Lung (tissue), 12 donors: ENCODE measurements around the gene TMEM185B. TPM values are rescaled to one million over a fixed set of nuclear protein-coding genes. Genes with fewer than 3 reads are reported as not detected.

Experiments used
- ATAC-seq: fragments of 200-7000 bp; cut with Tn5 transposase; one replicate; pipeline ENCODE4 v1.9.1; 2020; ENCODE audit warnings: moderate number of reproducible peaks; ENCODE audit not compliant: insufficient read depth, low FRiP score
- DNase-seq, 3 donors: peaks; one replicate each; pipeline ENCODE4 v3.0.0-alpha.2; 2013 to 2017
- H3K27ac ChIP-seq, 2 donors: one replicate each; pipeline ENCODE4 v1.5.1; 2013; ENCODE audit warnings: mild to moderate bottlenecking in 2 of 2, moderate library complexity in 2 of 2, control low read depth in 1 of 2, inconsistent platforms in 1 of 2, low read depth in 1 of 2, low read length in 1 of 2
- H3K27me3 ChIP-seq, 3 donors: one replicate each; pipeline ENCODE4 v1.5.1; 2013; ENCODE audit warnings: low read length in 2 of 3; ENCODE audit not compliant: control insufficient read depth in 3 of 3, insufficient read depth in 3 of 3
- H3K36me3 ChIP-seq, 4 donors: one replicate each; pipeline ENCODE4 v1.5.1; 2013; ENCODE audit warnings: low read length in 4 of 4, mild to moderate bottlenecking in 1 of 4, moderate library complexity in 1 of 4; ENCODE audit not compliant: control insufficient read depth in 4 of 4, insufficient read depth in 4 of 4
- H3K4me1 ChIP-seq, 5 donors: one replicate each; pipeline ENCODE4 v1.5.1; 2013; ENCODE audit warnings: low read length in 5 of 5, mild to moderate bottlenecking in 2 of 5, moderate library complexity in 1 of 5; ENCODE audit not compliant: control insufficient read depth in 5 of 5, insufficient read depth in 5 of 5
- H3K4me3 ChIP-seq: one replicate; pipeline ENCODE4 v1.5.1; 2013; ENCODE audit warnings: mild to moderate bottlenecking, control low read depth, moderate library complexity
- H3K9ac ChIP-seq, 2 donors: one replicate each; pipeline ENCODE4 v1.5.1; 2013; ENCODE audit warnings: low read length in 2 of 2, control low read depth in 1 of 2; ENCODE audit not compliant: insufficient read depth in 1 of 2
- H3K9me3 ChIP-seq, 4 donors: one replicate each; pipeline ENCODE4 v1.5.1; 2013; ENCODE audit warnings: low read length in 3 of 4, mild to moderate bottlenecking in 1 of 4, moderate library complexity in 1 of 4; ENCODE audit not compliant: control insufficient read depth in 4 of 4, insufficient read depth in 3 of 4
- WGBS, 2 donors: extraction: QIAGEN DNeasy Blood & Tissue Kit; methylation state at CpG; one replicate each; pipeline ENCODE4 v1.1.7; 2013; 5-methylcytosine and 5-hydroxymethylcytosine counted together
- polyA plus RNA-seq, 2 donors: library from polyadenylated mRNA; stranded (reverse); fragments of 200-250 nt; gene quantifications; one replicate each; pipeline ENCODE4 v1.2.1, GENCODE V29; 2013
- total RNA-seq, 2 donors: library from RNA; depleted of rRNA in 1 of 2; stranded (reverse); fragments of >200 nt in 1 of 2; gene quantifications; one replicate each; pipeline ENCODE4 v1.2.1, GENCODE V29; 2014 to 2021
- TF ChIP-seq, protein P1 (sequence below): IDR thresholded peaks from 2 replicates; pipeline ENCODE4 v1.5.1; 2012; ENCODE audit warnings: mild to moderate bottlenecking; ENCODE audit errors: control extremely low read depth, extremely low read depth
- donor health status: control.
- donor health status: control.
- donor health status: Bipolar disorder and iron deficiency.
- donor health status: healthy.
- donor health status: DM: yes; HTN: yes; CAD: no.

TMEM185B gene
- total and polyA plus RNA-seq, 4 donors, result 6.5 to 35.2 (median 27.1) TPM

GRCh38 chr2:120221616-120222015, 1.6 kb downstream of the TMEM185B start:
- DNase-seq, result no peak
- Histone ChIP-seq H3K9ac (no peak overlapping the region), H3K4me3 (no peak overlapping the region), H3K27me3 (no peaks in the 10 kb centered on the region), H3K4me1 (peaks cover 3 to 17% (median 5%) of the 10 kb centered on the region in 5 donors), H3K36me3 (peaks cover 0 to 25% (median 8%) of the 10 kb centered on the region in 4 donors), H3K27ac (no peak overlapping the region), H3K9me3 (peaks cover 0 to 10% (median 1%) of the 10 kb centered on the region in 4 donors)
- ATAC-seq, result no peak
- 95 to 96% methylated on average over 8 of the region's 8 CpGs for WGBS, 2 donors
- TF ChIP-seq, protein P1, sequence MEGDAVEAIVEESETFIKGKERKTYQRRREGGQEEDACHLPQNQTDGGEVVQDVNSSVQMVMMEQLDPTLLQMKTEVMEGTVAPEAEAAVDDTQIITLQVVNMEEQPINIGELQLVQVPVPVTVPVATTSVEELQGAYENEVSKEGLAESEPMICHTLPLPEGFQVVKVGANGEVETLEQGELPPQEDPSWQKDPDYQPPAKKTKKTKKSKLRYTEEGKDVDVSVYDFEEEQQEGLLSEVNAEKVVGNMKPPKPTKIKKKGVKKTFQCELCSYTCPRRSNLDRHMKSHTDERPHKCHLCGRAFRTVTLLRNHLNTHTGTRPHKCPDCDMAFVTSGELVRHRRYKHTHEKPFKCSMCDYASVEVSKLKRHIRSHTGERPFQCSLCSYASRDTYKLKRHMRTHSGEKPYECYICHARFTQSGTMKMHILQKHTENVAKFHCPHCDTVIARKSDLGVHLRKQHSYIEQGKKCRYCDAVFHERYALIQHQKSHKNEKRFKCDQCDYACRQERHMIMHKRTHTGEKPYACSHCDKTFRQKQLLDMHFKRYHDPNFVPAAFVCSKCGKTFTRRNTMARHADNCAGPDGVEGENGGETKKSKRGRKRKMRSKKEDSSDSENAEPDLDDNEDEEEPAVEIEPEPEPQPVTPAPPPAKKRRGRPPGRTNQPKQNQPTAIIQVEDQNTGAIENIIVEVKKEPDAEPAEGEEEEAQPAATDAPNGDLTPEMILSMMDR, result no peak

DNA sequence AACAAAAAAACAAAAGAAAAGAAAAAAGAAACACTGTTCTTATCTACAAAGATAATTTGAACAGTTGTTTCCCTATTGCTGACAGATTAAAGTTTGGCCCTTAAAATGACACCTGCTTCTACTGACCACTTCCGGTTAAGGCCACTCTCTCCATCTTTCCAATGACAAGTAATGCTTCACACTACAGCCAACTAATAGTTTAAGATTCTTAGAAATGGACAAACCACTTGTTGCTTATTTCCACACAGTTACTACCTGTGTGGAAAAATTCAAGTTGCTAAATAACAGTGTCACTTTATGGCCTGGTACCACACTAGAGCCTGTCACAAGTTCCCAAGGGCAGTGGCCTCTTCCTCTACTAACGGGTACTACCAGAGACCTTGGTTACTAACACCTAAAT, 2.4 kb downstream of the TMEM185B start:
- TF ChIP-seq, protein P1, result no peak
- Histone ChIP-seq H3K4me3 (no peak overlapping the region), H3K36me3 (peaks cover 0 to 25% (median 8%) of the 10 kb centered on the region in 4 donors), H3K9ac (no peak overlapping the region), H3K4me1 (peaks cover 3 to 17% (median 5%) of the 10 kb centered on the region in 5 donors), H3K27me3 (no peaks in the 10 kb centered on the region), H3K9me3 (peaks cover 0 to 14% (median 1%) of the 10 kb centered on the region in 4 donors), H3K27ac (no peak overlapping the region)
- WGBS, 2 donors, result 67 to 84% methylated on average over 2 of the region's 2 CpGs
- DNase-seq (no peak), ATAC-seq (no peak)

DNA sequence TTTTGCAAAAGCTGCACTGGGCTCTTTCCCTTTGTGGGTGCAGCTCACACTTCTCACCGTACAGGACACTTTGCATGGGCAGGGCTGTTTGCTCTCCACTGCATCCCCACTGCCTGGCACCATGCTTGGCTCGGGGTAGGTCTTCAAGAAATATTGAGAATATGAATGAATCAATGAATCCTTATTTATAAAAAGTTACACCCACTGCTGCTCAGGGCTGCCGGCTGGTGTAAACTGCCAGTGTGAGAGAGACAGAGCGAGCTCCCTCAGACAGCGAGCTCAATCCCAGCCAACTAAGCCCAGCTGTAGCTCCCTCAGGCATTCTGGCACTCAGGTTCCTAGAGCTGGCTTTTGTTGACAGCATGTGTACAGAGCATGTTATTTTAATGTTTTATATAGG, 3.4 kb downstream of the TMEM185B start:
- Histone ChIP-seq H3K36me3 (peaks cover 0 to 25% (median 8%) of the 10 kb centered on the region in 4 donors), H3K27me3 (no peaks in the 10 kb centered on the region), H3K9ac (no peak overlapping the region), H3K4me3 (no peak overlapping the region), H3K9me3 (peaks cover 0 to 14% (median 1%) of the 10 kb centered on the region in 4 donors), H3K4me1 (peaks cover 3 to 17% (median 5%) of the 10 kb centered on the region in 5 donors), H3K27ac (no peak overlapping the region)
- no peak for ATAC-seq
- WGBS, 2 donors, result 94% methylated on average over 5 of the region's 5 CpGs
- TF ChIP-seq, protein P1, result no peak
- no peak for DNase-seq

DNA sequence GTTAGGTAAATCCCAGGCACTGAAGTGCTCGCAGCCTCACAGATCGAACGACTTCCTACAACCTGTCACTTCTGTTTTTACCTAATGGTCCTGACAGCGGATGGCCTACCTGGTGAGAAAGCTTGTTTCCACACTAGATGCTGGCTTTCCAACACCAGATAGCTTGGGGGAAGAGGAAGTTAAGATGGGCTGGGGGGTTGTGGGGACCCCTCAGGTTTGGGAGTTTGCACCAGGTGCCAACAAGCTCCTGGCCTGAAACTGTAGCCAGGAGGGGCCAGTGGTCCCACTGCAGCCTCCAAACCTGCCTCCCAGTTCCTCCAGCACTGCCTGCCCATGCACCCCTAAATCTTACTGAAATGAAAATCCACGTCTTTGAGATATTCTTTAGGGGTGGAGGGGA, 3.9 kb downstream of the TMEM185B start:
- no peak overlapping the region for H3K9ac ChIP-seq
- H3K27me3 ChIP-seq, result no peaks in the 10 kb centered on the region
- no peak overlapping the region for H3K27ac ChIP-seq
- WGBS, 2 donors, result 86 to 94% methylated on average over 5 of the region's 5 CpGs
- ATAC-seq (no peak), DNase-seq (no peak)
- TF ChIP-seq, protein P1, result no peak
- no peak overlapping the region for H3K4me3 ChIP-seq
- H3K9me3 ChIP-seq, result peaks cover 0 to 14% (median 1%) of the 10 kb centered on the region in 4 donors
- H3K36me3 ChIP-seq, result peaks cover 0 to 25% (median 8%) of the 10 kb centered on the region in 4 donors
- peaks cover 3 to 15% (median 5%) of the 10 kb centered on the region in 5 donors for H3K4me1 ChIP-seq
